ENCODE measurements around the gene GTPBP8. TPM values are rescaled to one million over a fixed set of nuclear protein-coding genes. Genes with fewer than 3 reads are reported as not detected.

The GTPBP8 gene
- total RNA-seq, 1 experiment from 2014 or later, result 55.3 TPM

Other genes with a start within 250 kb of the GTPBP8 start
- gene CD200R1L, start 144.1 kb upstream of the GTPBP8 start, total RNA-seq (2014; rRNA removed; shearing (Covaris generic)), result 0.22 TPM in 1 of 2 replicates, not detected in the other
- gene CD200R1, start 15.9 kb upstream of the GTPBP8 start, total RNA-seq (2014; rRNA removed; shearing (Covaris generic)), result 0.12 TPM in 1 of 2 replicates, not detected in the other
- gene BOC, start 220.6 kb downstream of the GTPBP8 start, total RNA-seq (2014; rRNA removed; shearing (Covaris generic)), result 5.0 and 12.5 TPM in 2 replicates